Activated T-cell treated with anti-CD3 and anti-CD28 coated beads, Interleukin-2, amount 50 U/mL, for 24 hours (primary cell): ENCODE results near the gene ISY1.
A peak's percentile ranks its signal among the peaks of the same experiment; 100 is the strongest.
"Not testable (repeated sequence)": the region's sequence is repeated elsewhere in the genome, so short reads cannot be mapped to it uniquely, and the experiment has no call there.

Experiments
- DNase-seq: peaks from one replicate; pipeline ENCODE4 v3.0.0-alpha.2; 2020
- H3K27ac Mint-ChIP-seq: 2 replicates; pipeline ENCODE4 v1.8.0; 2020; ENCODE audit warnings: mild to moderate bottlenecking, mixed read lengths
- H3K27me3 Mint-ChIP-seq: 2 replicates; pipeline ENCODE4 v1.8.0; 2020; ENCODE audit warnings: mixed read lengths
- H3K36me3 Mint-ChIP-seq: 2 replicates; pipeline ENCODE4 v1.8.0; 2020; ENCODE audit warnings: low read depth, mixed read lengths
- H3K4me1 Mint-ChIP-seq: 2 replicates; pipeline ENCODE4 v1.8.0; 2020; ENCODE audit warnings: low read depth, mixed read lengths
- H3K4me3 Mint-ChIP-seq: 2 replicates; pipeline ENCODE4 v1.8.0; 2020; ENCODE audit warnings: mild to moderate bottlenecking, moderate library complexity, mixed read lengths
- H3K9me3 Mint-ChIP-seq: 2 replicates; pipeline ENCODE4 v1.8.0; 2020; ENCODE audit warnings: mixed read lengths

The ISY1 gene

GRCh38 chr3:129119365-129120100 is 41.3 kb downstream of the ISY1 start:
- Mint-ChIP-seq H3K27me3 (no peaks in the 10 kb centered on the region), H3K36me3 (peaks cover 59% of the 10 kb centered on the region), H3K27ac (peak overlapping the region; percentile 91), H3K4me3 (peak overlapping the region; percentile 85), H3K9me3 (no peaks in the 10 kb centered on the region), H3K4me1 (peaks cover 63% of the 10 kb centered on the region)
- DNase-seq, result no peak

- no peaks in the 10 kb centered on the region for H3K9me3 Mint-ChIP-seq
- peak; percentile 55 for DNase-seq
- peaks cover 67% of the 10 kb centered on the region for H3K36me3 Mint-ChIP-seq
- peak overlapping the region; percentile 91 for H3K27ac Mint-ChIP-seq
- H3K4me1 Mint-ChIP-seq, result peaks cover 71% of the 10 kb centered on the region
- H3K4me3 Mint-ChIP-seq, result peak overlapping the region; percentile 85
- H3K27me3 Mint-ChIP-seq, result no peaks in the 10 kb centered on the region
Measured at GRCh38 chr3:129118745-129119144, 42.1 kb downstream of the ISY1 start.

GRCh38 chr3:129117134-129117533 is 43.7 kb downstream of the ISY1 start:
- Mint-ChIP-seq H3K27ac (peak overlapping the region; percentile 91), H3K4me1 (peaks cover 72% of the 10 kb centered on the region), H3K4me3 (peak overlapping the region; percentile 45), H3K27me3 (no peaks in the 10 kb centered on the region), H3K36me3 (peaks cover 78% of the 10 kb centered on the region), H3K9me3 (no peaks in the 10 kb centered on the region)
- DNase-seq, result no peak

GRCh38 chr3:129116482-129116946 is 44.3 kb downstream of the ISY1 start:
- no peaks in the 10 kb centered on the region for H3K9me3 Mint-ChIP-seq
- peak overlapping the region; percentile 91 for H3K27ac Mint-ChIP-seq
- peak overlapping the region; percentile 68 for H3K4me3 Mint-ChIP-seq
- peaks cover 81% of the 10 kb centered on the region for H3K36me3 Mint-ChIP-seq
- peaks cover 74% of the 10 kb centered on the region for H3K4me1 Mint-ChIP-seq
- DNase-seq, result no peak
- no peaks in the 10 kb centered on the region for H3K27me3 Mint-ChIP-seq

- H3K4me3 Mint-ChIP-seq, result peak overlapping the region; percentile 35
- DNase-seq, result no peak
- no peaks in the 10 kb centered on the region for H3K9me3 Mint-ChIP-seq
- H3K4me1 Mint-ChIP-seq, result peaks cover 89% of the 10 kb centered on the region
- H3K27ac Mint-ChIP-seq, result peak overlapping the region; percentile 94
- H3K36me3 Mint-ChIP-seq, result peaks cover 86% of the 10 kb centered on the region
- H3K27me3 Mint-ChIP-seq, result no peaks in the 10 kb centered on the region
Measured at GRCh38 chr3:129114455-129114854, 46.4 kb downstream of the ISY1 start.

GRCh38 chr3:129112308-129113052 is 48.4 kb downstream of the ISY1 start:
- Mint-ChIP-seq H3K4me1 (peaks cover 84% of the 10 kb centered on the region), H3K27ac (peak overlapping the region; percentile 98), H3K27me3 (no peaks in the 10 kb centered on the region), H3K4me3 (peak overlapping the region; percentile 41), H3K36me3 (peaks cover 85% of the 10 kb centered on the region), H3K9me3 (no peaks in the 10 kb centered on the region)
- no peak for DNase-seq

GRCh38 chr3:129111076-129111780 is 49.6 kb downstream of the ISY1 start:
- Mint-ChIP-seq H3K36me3 (peaks cover 86% of the 10 kb centered on the region), H3K27ac (peak overlapping the region; percentile 98), H3K4me1 (peaks cover 85% of the 10 kb centered on the region)
- not testable (repeated sequence) for DNase-seq, H3K27me3 Mint-ChIP-seq, H3K4me3 Mint-ChIP-seq, H3K9me3 Mint-ChIP-seq

- Mint-ChIP-seq H3K9me3 (no peaks in the 10 kb centered on the region), H3K4me3 (no peak overlapping the region), H3K27me3 (no peaks in the 10 kb centered on the region), H3K4me1 (peaks cover 87% of the 10 kb centered on the region), H3K36me3 (peaks cover 80% of the 10 kb centered on the region), H3K27ac (peak overlapping the region; percentile 87)
- no peak for DNase-seq
Measured at GRCh38 chr3:129107793-129108192, 53.1 kb downstream of the ISY1 start.

GRCh38 chr3:129106866-129107565 is 53.8 kb downstream of the ISY1 start:
- no peak for DNase-seq
- no peaks in the 10 kb centered on the region for H3K27me3 Mint-ChIP-seq
- peak overlapping the region; percentile 87 for H3K27ac Mint-ChIP-seq
- H3K36me3 Mint-ChIP-seq, result peaks cover 76% of the 10 kb centered on the region
- H3K4me1 Mint-ChIP-seq, result peaks cover 87% of the 10 kb centered on the region
- H3K4me3 Mint-ChIP-seq, result no peak overlapping the region
- no peaks in the 10 kb centered on the region for H3K9me3 Mint-ChIP-seq

- H3K27me3 Mint-ChIP-seq, result no peaks in the 10 kb centered on the region
- no peak for DNase-seq
- no peak overlapping the region for H3K4me3 Mint-ChIP-seq
- H3K27ac Mint-ChIP-seq, result peak overlapping the region; percentile 87
- H3K4me1 Mint-ChIP-seq, result peaks cover 87% of the 10 kb centered on the region
- H3K36me3 Mint-ChIP-seq, result peaks cover 78% of the 10 kb centered on the region
- no peaks in the 10 kb centered on the region for H3K9me3 Mint-ChIP-seq
Measured at GRCh38 chr3:129106320-129106719, 54.5 kb downstream of the ISY1 start.

GRCh38 chr3:129105862-129106261 is 55.0 kb downstream of the ISY1 start:
- DNase-seq, result no peak
- H3K27me3 Mint-ChIP-seq, result no peaks in the 10 kb centered on the region
- peaks cover 78% of the 10 kb centered on the region for H3K36me3 Mint-ChIP-seq
- no peaks in the 10 kb centered on the region for H3K9me3 Mint-ChIP-seq
- peaks cover 88% of the 10 kb centered on the region for H3K4me1 Mint-ChIP-seq
- peak overlapping the region; percentile 87 for H3K27ac Mint-ChIP-seq
- H3K4me3 Mint-ChIP-seq, result no peak overlapping the region

GRCh38 chr3:129104498-129105079 is 56.3 kb downstream of the ISY1 start:
- Mint-ChIP-seq H3K4me3 (no peak overlapping the region), H3K27ac (peak overlapping the region; percentile 70), H3K4me1 (peaks cover 86% of the 10 kb centered on the region), H3K27me3 (no peaks in the 10 kb centered on the region), H3K9me3 (no peaks in the 10 kb centered on the region), H3K36me3 (peaks cover 73% of the 10 kb centered on the region)
- DNase-seq, result no peak

GRCh38 chr3:129104051-129104450 is 56.8 kb downstream of the ISY1 start:
- Mint-ChIP-seq H3K36me3 (peaks cover 75% of the 10 kb centered on the region), H3K9me3 (no peaks in the 10 kb centered on the region), H3K4me3 (no peak overlapping the region), H3K27me3 (no peaks in the 10 kb centered on the region), H3K4me1 (peaks cover 87% of the 10 kb centered on the region), H3K27ac (peak overlapping the region; percentile 70)
- DNase-seq, result no peak

- Mint-ChIP-seq H3K4me1 (peaks cover 82% of the 10 kb centered on the region), H3K4me3 (no peak overlapping the region), H3K27me3 (no peaks in the 10 kb centered on the region), H3K9me3 (no peaks in the 10 kb centered on the region), H3K27ac (peak overlapping the region; percentile 70), H3K36me3 (peaks cover 70% of the 10 kb centered on the region)
- no peak for DNase-seq
Measured at GRCh38 chr3:129103296-129103695, 57.6 kb downstream of the ISY1 start.
